Endothelial cell of umbilical vein (primary cell): Measurements from ENCODE around the gene LRRC19.

Source experiments
- CTCF ChIP-seq, 2 donors: IDR thresholded peaks; 1 replicate in 1 of 2; 2 replicates in 1 of 2; pipeline ENCODE4 v1.5.1; 2011; ENCODE audit warnings: low read length in 2 of 2, mild to moderate bottlenecking in 2 of 2, moderate library complexity in 2 of 2, control low read depth in 1 of 2, inconsistent platforms in 1 of 2, low read depth in 1 of 2; ENCODE audit not compliant: insufficient read depth in 1 of 2; ENCODE audit errors: extremely low read depth in 1 of 2
- EZH2 ChIP-seq: IDR thresholded peaks from 2 replicates; pipeline ENCODE4 v1.6.1; 2012; ENCODE audit warnings: borderline replicate concordance, low read depth, mild to moderate bottlenecking, moderate library complexity, low read length, inconsistent platforms; ENCODE audit not compliant: severe bottlenecking
- GATA2 ChIP-seq: IDR thresholded peaks from 2 replicates; pipeline ENCODE4 v1.7.0; 2011; ENCODE audit warnings: low read depth, mild to moderate bottlenecking, moderate library complexity, mixed read lengths, low read length; ENCODE audit not compliant: insufficient read length, insufficient read depth

GRCh38 chr9:27019589-27019988, 14.1 kb upstream of the LRRC19 start:
- TF ChIP-seq GATA2, result no peak
- no peak for TF ChIP-seq EZH2
- no peak for TF ChIP-seq CTCF (IDR thresholded peaks at IDR 0.05; ENCODE audit: extremely low read depth in 1 of 2, insufficient read depth in 1 of 2, low read depth in 1 of 2, low read length in 2 of 2)
